ENCODE measurements around the gene HIBCH.

- TF ChIP-seq CTCF (conservative IDR thresholded peaks at IDR 0.05): no peak
- no peak for TF ChIP-seq ZFX (IDR thresholded peaks at IDR 0.05)
Measured at GRCh38 chr2:190318931-190319554, 583 bp downstream of the HIBCH start.
